ENCODE results near the gene CDK5RAP2. TPM values are rescaled to one million over a fixed set of nuclear protein-coding genes. Genes with fewer than 3 reads are reported as not detected.
A peak's percentile ranks its signal among the peaks of the same experiment; 100 is the strongest.

Gene CDK5RAP2
- total RNA-seq, 1 donor from 2014 or later, result 76.8 TPM

DNA sequence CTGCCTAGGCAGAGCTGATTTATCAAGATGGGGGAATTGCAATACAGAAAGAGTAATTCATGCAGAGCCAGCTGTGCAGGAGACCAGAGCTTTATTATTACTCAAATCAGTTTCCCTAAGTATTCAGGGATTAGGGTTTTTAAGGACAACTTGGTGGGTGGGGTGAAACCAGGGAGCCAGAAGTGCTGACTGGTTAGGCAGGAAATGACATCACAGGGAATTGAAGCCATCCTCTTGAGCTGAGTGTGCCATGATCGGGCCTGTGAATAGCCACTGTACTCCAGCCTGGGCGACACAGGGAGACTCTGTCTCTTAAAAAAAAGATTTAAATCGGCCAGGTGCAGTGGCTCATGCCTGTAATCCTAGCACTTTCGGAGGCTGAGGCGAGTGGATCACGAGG is 45.3 kb upstream of the CDK5RAP2 start:
- no peaks in the 10 kb centered on the region for H3K27me3 Mint-ChIP-seq
- peaks cover 9% of the 10 kb centered on the region for H3K4me1 Mint-ChIP-seq (ENCODE audit: low read depth)
- H3K4me3 Mint-ChIP-seq (ENCODE audit: low read depth), result no peak overlapping the region
- TF ChIP-seq, protein P1, sequence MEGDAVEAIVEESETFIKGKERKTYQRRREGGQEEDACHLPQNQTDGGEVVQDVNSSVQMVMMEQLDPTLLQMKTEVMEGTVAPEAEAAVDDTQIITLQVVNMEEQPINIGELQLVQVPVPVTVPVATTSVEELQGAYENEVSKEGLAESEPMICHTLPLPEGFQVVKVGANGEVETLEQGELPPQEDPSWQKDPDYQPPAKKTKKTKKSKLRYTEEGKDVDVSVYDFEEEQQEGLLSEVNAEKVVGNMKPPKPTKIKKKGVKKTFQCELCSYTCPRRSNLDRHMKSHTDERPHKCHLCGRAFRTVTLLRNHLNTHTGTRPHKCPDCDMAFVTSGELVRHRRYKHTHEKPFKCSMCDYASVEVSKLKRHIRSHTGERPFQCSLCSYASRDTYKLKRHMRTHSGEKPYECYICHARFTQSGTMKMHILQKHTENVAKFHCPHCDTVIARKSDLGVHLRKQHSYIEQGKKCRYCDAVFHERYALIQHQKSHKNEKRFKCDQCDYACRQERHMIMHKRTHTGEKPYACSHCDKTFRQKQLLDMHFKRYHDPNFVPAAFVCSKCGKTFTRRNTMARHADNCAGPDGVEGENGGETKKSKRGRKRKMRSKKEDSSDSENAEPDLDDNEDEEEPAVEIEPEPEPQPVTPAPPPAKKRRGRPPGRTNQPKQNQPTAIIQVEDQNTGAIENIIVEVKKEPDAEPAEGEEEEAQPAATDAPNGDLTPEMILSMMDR (IDR thresholded peaks at IDR 0.05; ENCODE audit: unreplicated experiment), result no peak
- no peak for DNase-seq (ENCODE audit: low spot score, unreplicated experiment)
- no peaks in the 10 kb centered on the region for H3K9me3 Mint-ChIP-seq (ENCODE audit: low read depth)
- H3K36me3 Mint-ChIP-seq (ENCODE audit: insufficient read depth), result no peaks in the 10 kb centered on the region
- no peak overlapping the region for H3K27ac Mint-ChIP-seq

DNA sequence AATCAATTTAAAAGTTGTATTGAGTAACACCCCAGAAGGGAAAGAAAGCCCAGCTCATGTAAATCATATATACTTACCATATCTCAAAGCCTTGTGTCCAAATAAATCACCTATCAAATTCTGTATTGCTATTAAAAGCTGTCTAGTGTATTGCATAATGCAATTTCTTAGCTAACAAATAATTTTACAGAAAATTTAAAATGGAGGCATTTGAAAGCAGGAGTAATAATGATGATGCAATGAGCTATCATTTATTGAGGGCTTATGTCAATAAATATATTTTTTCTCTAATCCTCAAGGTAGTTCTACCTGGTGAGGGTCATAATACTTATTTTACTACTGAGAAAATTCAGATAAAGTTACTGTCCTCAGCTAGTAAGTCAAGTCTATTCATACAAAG is 42.8 kb upstream of the CDK5RAP2 start:
- TF ChIP-seq, protein P1 (IDR thresholded peaks at IDR 0.05; ENCODE audit: unreplicated experiment), result no peak
- Mint-ChIP-seq H3K4me1 (ENCODE audit: low read depth) (peaks cover 6% of the 10 kb centered on the region), H3K27ac (no peak overlapping the region), H3K27me3 (no peaks in the 10 kb centered on the region), H3K36me3 (ENCODE audit: insufficient read depth) (peaks cover 4% of the 10 kb centered on the region), H3K4me3 (ENCODE audit: low read depth) (no peak overlapping the region), H3K9me3 (ENCODE audit: low read depth) (no peaks in the 10 kb centered on the region)
- DNase-seq (ENCODE audit: low spot score, unreplicated experiment), result no peak

DNA sequence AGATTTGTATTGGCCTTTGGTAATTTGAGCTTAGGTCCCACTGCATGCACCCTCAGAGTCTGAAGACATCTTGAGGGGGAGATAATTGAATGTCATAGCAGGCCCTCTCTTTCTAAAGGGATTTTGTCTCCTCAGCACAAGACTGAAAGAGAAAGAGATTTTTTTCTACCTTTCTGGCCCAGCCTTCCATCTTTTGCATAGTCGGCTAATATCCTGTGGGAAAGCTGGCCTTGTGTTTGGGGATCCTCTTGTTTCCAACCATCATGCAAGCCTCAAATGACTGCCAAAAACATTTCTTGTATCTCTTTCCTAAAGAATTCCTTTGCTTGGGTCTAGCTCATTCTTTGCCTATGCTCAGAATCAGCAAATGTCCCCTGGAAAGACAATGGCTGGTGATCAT is 42.0 kb upstream of the CDK5RAP2 start:
- TF ChIP-seq, protein P1 (IDR thresholded peaks at IDR 0.05; ENCODE audit: unreplicated experiment), result no peak
- Mint-ChIP-seq H3K36me3 (ENCODE audit: insufficient read depth) (peaks cover 5% of the 10 kb centered on the region), H3K4me3 (ENCODE audit: low read depth) (no peak overlapping the region), H3K27me3 (no peaks in the 10 kb centered on the region), H3K4me1 (ENCODE audit: low read depth) (peaks cover 6% of the 10 kb centered on the region), H3K9me3 (ENCODE audit: low read depth) (no peaks in the 10 kb centered on the region), H3K27ac (no peak overlapping the region)
- no peak for DNase-seq (ENCODE audit: low spot score, unreplicated experiment)

DNA sequence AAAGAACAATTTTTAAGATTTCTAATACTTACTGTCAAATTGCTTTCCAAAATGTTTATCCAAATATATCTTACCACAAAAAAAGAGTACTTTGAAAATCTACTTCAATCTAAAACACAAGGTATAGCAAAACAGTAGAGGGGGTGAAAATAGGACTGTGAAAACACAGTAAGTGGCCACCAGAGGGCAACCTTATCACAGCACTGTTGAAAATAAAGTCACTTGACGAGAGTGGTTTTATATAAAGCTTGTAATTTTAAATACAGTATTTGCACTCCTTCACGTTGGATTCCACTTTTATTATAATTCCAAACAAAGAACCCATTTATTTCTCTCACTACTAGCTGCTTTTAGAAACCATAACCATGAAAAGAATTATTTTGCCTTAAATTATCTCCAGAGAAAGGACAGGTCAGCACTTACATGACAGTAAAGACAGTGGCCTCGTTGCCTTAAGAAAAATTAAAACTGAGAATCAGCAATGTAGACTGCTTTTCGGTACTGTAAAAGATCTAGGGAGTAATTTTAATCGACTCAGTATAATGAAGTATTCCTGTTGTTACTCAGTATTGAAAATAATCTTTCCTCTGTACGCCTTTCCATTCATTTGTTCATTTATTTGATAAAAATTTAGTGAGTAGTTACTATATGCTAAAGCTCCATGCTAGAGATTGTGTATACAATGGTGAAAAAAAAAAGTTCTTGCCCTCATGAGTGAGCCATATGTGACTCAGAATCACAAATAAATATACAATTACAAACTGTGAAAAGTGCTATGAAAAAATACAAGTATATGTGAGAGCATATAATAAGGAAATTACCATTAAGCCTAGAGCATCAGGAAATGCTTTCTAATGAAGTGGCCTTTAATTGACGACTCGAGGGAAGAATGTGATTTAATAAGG is 40.0 kb upstream of the CDK5RAP2 start:
- Mint-ChIP-seq H3K4me1 (ENCODE audit: low read depth) (peaks cover under 1% of the 10 kb centered on the region), H3K9me3 (ENCODE audit: low read depth) (no peaks in the 10 kb centered on the region), H3K4me3 (ENCODE audit: low read depth) (no peak overlapping the region), H3K36me3 (ENCODE audit: insufficient read depth) (peaks cover 5% of the 10 kb centered on the region), H3K27me3 (no peaks in the 10 kb centered on the region), H3K27ac (peak overlapping the region; percentile 1)
- TF ChIP-seq, protein P1 (IDR thresholded peaks at IDR 0.05; ENCODE audit: unreplicated experiment), result peak; percentile 95
- DNase-seq (ENCODE audit: low spot score, unreplicated experiment), result peak; percentile 20

DNA sequence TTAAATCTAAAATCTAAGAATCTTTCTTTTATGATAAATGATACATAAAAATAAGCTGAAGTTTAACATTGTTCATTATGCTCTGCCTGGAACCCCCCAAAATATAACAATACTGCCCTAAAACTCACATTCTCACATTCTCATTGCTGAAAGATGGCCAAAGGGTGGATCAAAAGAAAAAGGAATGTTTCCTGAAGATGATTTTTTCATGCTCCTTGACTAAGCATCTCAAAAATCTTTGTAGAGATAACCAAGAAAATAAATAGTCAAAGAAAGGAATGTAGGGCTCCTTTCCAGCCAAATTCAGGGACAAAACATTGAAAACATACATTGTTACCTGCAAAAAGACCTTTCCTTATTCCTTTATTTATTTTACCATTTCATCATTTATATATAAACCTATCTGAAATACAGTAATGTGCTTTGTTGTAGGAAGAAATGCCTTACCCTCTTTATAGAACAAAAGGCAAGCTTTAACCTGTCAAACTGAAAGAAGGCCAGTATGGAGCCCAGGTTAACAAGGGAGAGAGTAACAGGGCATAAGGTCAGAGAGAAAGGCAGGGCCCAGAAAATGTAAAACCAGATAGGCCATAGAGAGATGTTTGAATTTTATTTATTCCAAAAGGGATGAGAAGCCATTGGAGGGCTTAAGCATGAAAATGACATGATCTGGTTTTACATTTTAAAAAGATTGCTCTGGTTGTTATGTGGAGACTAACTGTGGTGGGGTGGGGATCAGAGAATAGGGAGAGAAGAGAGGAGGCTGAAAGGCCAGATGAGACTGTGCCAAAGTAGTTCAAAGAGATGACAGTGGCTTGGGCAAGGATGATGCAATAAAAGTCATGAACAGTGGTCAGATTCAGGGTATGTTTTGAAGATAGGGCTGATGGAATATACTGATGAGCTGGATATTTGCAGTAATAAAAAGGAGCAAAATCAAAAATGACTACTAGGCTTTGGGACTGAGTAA is 37.3 kb upstream of the CDK5RAP2 start:
- Mint-ChIP-seq H3K27me3 (no peaks in the 10 kb centered on the region), H3K4me3 (ENCODE audit: low read depth) (no peak overlapping the region), H3K9me3 (ENCODE audit: low read depth) (no peaks in the 10 kb centered on the region), H3K36me3 (ENCODE audit: insufficient read depth) (peaks cover 5% of the 10 kb centered on the region), H3K27ac (no peak overlapping the region), H3K4me1 (ENCODE audit: low read depth) (no peaks in the 10 kb centered on the region)
- TF ChIP-seq, protein P1 (IDR thresholded peaks at IDR 0.05; ENCODE audit: unreplicated experiment), result no peak
- DNase-seq (ENCODE audit: low spot score, unreplicated experiment), result no peak
